ENCODE data around the gene NEUROG1.

The NEUROG1 gene, protein sequence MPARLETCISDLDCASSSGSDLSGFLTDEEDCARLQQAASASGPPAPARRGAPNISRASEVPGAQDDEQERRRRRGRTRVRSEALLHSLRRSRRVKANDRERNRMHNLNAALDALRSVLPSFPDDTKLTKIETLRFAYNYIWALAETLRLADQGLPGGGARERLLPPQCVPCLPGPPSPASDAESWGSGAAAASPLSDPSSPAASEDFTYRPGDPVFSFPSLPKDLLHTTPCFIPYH

DNA sequence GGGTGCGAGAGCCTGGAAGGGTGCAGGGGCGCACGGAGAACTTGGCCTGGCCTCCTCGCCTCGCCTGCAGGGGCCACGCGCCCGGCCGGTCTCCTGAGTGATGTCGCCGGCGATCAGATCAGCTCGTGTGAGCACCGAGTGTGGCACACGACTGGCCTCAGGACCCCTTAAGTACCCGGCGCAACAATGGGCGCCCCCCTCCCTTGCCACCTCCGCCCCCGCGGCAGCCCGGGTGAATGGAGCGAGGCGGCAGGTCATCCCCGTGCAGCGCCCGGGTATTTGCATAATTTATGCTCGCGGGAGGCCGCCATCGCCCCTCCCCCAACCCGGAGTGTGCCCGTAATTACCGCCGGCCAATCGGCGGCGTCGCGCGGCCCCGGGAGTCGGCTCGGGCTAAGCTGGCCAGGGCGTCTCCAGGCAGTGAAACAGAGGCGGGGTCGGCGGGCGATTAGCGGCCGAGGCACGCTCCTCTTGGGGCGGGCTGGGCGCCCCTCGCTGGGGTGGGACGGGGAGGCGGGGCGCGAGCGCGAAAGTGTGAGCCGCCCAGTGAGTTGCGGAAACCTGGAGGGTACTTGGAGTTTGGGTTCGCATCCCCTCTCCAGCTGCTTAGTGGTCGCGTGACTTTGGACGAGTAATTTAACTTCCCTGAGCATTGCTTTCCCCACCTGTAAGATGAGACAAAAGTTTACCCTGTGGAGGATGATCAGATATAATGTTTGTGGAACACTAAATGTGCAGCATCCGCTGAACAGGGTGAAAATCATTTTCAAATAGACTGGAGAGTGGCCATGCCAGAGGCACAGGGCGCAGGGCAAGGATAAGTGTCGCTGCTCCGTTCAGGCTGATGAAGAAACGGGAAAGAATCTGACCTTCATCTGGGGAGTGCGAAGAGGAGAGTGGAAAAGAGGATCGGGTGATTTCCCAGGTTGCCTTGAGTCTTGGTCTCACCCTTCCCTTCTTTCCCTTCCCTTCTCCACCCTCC is at the start of gene NEUROG1:
NEUROG1 (minus strand) TSS at position 145 of the 982 bp plus-strand sequence. CDS start 274 bp downstream, outside the sequence.
- no peak within 1 kb of the TSS for H3K4me3 ChIP-seq (ENCODE audit: low read depth, low read length)
- no peak for DNase-seq (ENCODE audit: low read depth)
- no peak for TF ChIP-seq CTCF (IDR thresholded peaks at IDR 0.05; ENCODE audit: control insufficient read depth, extremely low read depth, insufficient read depth)

- DNase-seq (ENCODE audit: low read depth), result no peak
- no peak for TF ChIP-seq CTCF (IDR thresholded peaks at IDR 0.05; ENCODE audit: control insufficient read depth, extremely low read depth, insufficient read depth)
- H3K4me3 ChIP-seq (ENCODE audit: low read depth, low read length), result no peak overlapping the region
These were observed 49.2 kb upstream of the NEUROG1 start for GRCh38 chr5:135584918-135585317.

- no peak overlapping the region for H3K4me3 ChIP-seq (ENCODE audit: low read depth, low read length)
- no peak for TF ChIP-seq CTCF (IDR thresholded peaks at IDR 0.05; ENCODE audit: control insufficient read depth, extremely low read depth, insufficient read depth)
- no peak for DNase-seq (ENCODE audit: low read depth)
These were observed 48.5 kb upstream of the NEUROG1 start for GRCh38 chr5:135584276-135584675.

DNA sequence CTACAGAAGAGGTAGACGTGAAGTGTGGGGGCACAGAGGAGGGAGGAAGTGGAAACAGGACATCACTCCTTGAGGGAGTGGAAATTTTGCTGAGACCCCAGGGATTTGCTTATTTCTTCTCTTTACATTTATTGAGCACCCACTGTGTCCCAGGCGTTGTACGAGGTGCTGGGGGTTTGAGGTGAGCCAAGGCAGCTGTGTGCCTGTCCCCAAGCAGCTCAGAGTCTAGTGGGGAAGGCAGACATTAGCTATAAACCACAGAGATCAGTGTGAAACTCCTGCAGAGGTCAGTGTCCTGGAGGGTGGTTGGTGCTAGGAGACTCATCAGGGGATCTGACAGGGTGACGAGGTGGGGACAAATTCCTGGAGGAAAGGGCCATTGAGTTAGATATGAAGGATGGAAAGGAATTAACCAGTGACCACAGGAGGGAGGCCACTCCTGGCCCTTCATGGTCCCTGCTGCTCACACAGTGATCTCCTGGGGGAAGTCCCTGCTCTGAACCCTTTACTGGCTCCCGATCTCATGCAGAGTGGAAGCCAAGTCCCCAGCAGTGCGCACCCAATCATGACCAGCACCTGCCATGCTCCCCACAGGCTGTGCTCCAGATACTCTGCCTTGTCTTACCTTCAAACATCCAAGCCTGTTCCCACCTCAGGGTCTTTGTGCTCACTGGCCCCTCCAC is 46.5 kb upstream of the NEUROG1 start:
- TF ChIP-seq CTCF (IDR thresholded peaks at IDR 0.05; ENCODE audit: control insufficient read depth, extremely low read depth, insufficient read depth), result no peak
- no peak for DNase-seq (ENCODE audit: low read depth)
- H3K4me3 ChIP-seq (ENCODE audit: low read depth, low read length), result no peak overlapping the region

DNA sequence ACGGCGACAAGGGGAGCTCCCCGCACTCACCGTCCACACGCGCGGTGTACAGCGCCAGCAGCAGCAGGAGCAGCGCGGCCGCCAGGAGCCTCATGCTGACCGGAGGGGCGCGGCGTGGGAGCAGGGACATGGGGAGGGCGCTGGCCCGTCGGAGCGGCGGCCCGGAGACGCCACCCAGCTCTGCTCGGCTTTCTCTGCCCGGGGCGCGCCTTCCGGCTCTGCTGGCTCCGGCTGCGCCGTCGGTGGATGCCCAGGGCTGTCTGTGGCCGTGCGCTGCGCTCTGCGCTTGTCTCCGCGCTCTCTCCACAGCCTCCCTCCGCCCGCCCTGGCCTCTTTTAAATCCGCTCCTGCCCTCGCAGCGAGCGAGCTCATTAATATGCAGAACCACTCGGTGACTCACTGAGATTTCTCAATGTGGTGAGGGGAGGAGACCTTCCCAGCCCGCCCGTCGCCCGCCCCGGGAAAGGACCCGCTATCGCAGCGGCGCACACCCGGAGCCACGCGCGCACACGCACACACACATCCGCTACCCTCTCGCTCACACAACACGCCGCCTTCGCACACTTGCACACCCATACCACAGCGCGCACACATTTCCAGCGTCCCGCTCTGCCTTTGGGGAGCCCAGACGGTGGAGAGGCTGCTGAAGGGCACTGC is 43.0 kb upstream of the NEUROG1 start, which contains the start of gene CXCL14:
CXCL14 (minus strand) TSS at position 307 of the 657 bp plus-strand sequence; CDS start at position 94, 213 bp downstream.
- no peak for DNase-seq (ENCODE audit: low read depth)
- H3K4me3 ChIP-seq (ENCODE audit: low read depth, low read length), result no peak within 1 kb of the TSS

More for the DNA sequence above, 43.0 kb upstream of the NEUROG1 start, which contains the start of gene CXCL14:
- TF ChIP-seq CTCF (IDR thresholded peaks at IDR 0.05; ENCODE audit: control insufficient read depth, extremely low read depth, insufficient read depth), result no peak

Measured in LNCaP clone FGC (cell line).